Calu3 (cell line): Measurements from ENCODE around the gene APIP. TPM values are rescaled to one million over a fixed set of nuclear protein-coding genes. Genes with fewer than 3 reads are reported as not detected.

Experiments
- BruUV-seq: library from RNA; stranded (reverse); fragments of 400-500 nt; replicated peaks from 2 replicates; lab custom pipeline; 2021; lab: Mats Ljungman, UMichigan
- CTCF ChIA-PET: fragments of 300-600 bp; sonication (Branson Sonifier 250); formaldehyde crosslinking; loops from one replicate; lab custom pipeline; 2022; ENCODE audit warnings: antibody characterized with exemption; lab: Charles Lee
- DNase-seq: peaks from one replicate; pipeline ENCODE4 v3.0.0; 2022
- H3K27ac Mint-ChIP-seq: one replicate; pipeline ENCODE4 v1.8.0; 2022; ENCODE audit warnings: mixed read lengths; ENCODE audit not compliant: unreplicated experiment
- H3K27me3 Mint-ChIP-seq: one replicate; pipeline ENCODE4 v1.8.0; 2022; ENCODE audit warnings: mixed read lengths; ENCODE audit not compliant: unreplicated experiment
- H3K36me3 Mint-ChIP-seq: one replicate; pipeline ENCODE4 v1.8.0; 2022; ENCODE audit warnings: mild to moderate bottlenecking, moderate library complexity, mixed read lengths; ENCODE audit not compliant: insufficient read depth, unreplicated experiment
- H3K4me1 Mint-ChIP-seq: one replicate; pipeline ENCODE4 v1.8.0; 2022; ENCODE audit warnings: mild to moderate bottlenecking, low read depth, mixed read lengths; ENCODE audit not compliant: unreplicated experiment
- H3K4me3 Mint-ChIP-seq: one replicate; pipeline ENCODE4 v1.8.0; 2022; ENCODE audit warnings: mild to moderate bottlenecking, low read depth, moderate library complexity, mixed read lengths; ENCODE audit not compliant: unreplicated experiment
- H3K9me3 Mint-ChIP-seq: one replicate; pipeline ENCODE4 v1.8.0; 2022; ENCODE audit warnings: low read depth, mixed read lengths; ENCODE audit not compliant: unreplicated experiment
- CTCF ChIP-seq: fragments of 200-600 bp; IDR thresholded peaks from one replicate; pipeline ENCODE4 v1.8.0; 2022; ENCODE audit warnings: antibody characterized with exemption; ENCODE audit not compliant: unreplicated experiment
- intact Hi-C: fragments of 100-400 bp; cut with micrococcal nuclease; formaldehyde crosslinking; loops from one replicate; pipeline ENCODE4 v1.10.0; 2022; ENCODE audit not compliant: unreplicated experiment
- total RNA-seq: library from RNA; stranded (reverse); gene quantifications from 2 replicates; pipeline ENCODE4 v1.2.3, GENCODE V29; 2022

The APIP gene
- total RNA-seq, 1 experiment from 2014 or later: 42.4 TPM

GRCh38 chr11:34864424-34864823, 51.8 kb downstream of the APIP start:
- H3K4me3 Mint-ChIP-seq: no peak overlapping the region
- no TSS peak for BruUV-seq

GRCh38 chr11:34863048-34863447, 53.1 kb downstream of the APIP start:
- Mint-ChIP-seq H3K27me3 (no peaks in the 10 kb centered on the region), H3K27ac (no peak overlapping the region), H3K9me3 (peaks cover 3% of the 10 kb centered on the region), H3K36me3 (peaks cover 4% of the 10 kb centered on the region), H3K4me1 (peaks cover 29% of the 10 kb centered on the region), H3K4me3 (no peak overlapping the region)
- intact Hi-C loops: no loop called here
- no peak for DNase-seq
- BruUV-seq: no TSS peak
- no peak for TF ChIP-seq CTCF
- CTCF ChIA-PET: interaction anchor here (0.6 kb wide), 1 partner anchor 20 kb away, joined by 3 read pairs; no protein-coding TSS in a partner anchor

More at GRCh38 chr11:34864424-34864823, 51.8 kb downstream of the APIP start:
- CTCF ChIA-PET: no interaction called here
- Mint-ChIP-seq H3K27ac (no peak overlapping the region), H3K27me3 (no peaks in the 10 kb centered on the region), H3K36me3 (peaks cover 4% of the 10 kb centered on the region), H3K9me3 (peaks cover 3% of the 10 kb centered on the region), H3K4me1 (peaks cover 29% of the 10 kb centered on the region)
- TF ChIP-seq CTCF: no peak
- intact Hi-C loops: no loop called here
- no peak for DNase-seq

GRCh38 chr11:34860518-34860917, 55.7 kb downstream of the APIP start:
- Mint-ChIP-seq H3K9me3 (peaks cover 3% of the 10 kb centered on the region), H3K4me1 (peaks cover 30% of the 10 kb centered on the region), H3K36me3 (peaks cover 1% of the 10 kb centered on the region), H3K27ac (no peak overlapping the region), H3K27me3 (no peaks in the 10 kb centered on the region), H3K4me3 (no peak overlapping the region)
- no TSS peak for BruUV-seq
- CTCF ChIA-PET: no interaction called here
- DNase-seq: no peak
- TF ChIP-seq CTCF: no peak
- intact Hi-C loops: no loop called here

GRCh38 chr11:34860034-34860433, 56.1 kb downstream of the APIP start:
- Mint-ChIP-seq H3K9me3 (peaks cover 3% of the 10 kb centered on the region), H3K27ac (no peak overlapping the region), H3K4me3 (no peak overlapping the region), H3K36me3 (no peaks in the 10 kb centered on the region), H3K4me1 (peaks cover 30% of the 10 kb centered on the region), H3K27me3 (no peaks in the 10 kb centered on the region)
- no peak for DNase-seq
- TF ChIP-seq CTCF: no peak
- CTCF ChIA-PET: interaction anchor here (0.6 kb wide), 1 partner anchor 630 kb away, joined by 5 read pairs; no protein-coding TSS in a partner anchor
- intact Hi-C loops: no loop called here
- BruUV-seq: no TSS peak
